Measurements from ENCODE around the gene FDX1. TPM values are rescaled to one million over a fixed set of nuclear protein-coding genes. Genes with fewer than 3 reads are reported as not detected.

FDX1 gene
- total RNA-seq, 1 experiment from 2014 or later: 30.4 TPM

DNA sequence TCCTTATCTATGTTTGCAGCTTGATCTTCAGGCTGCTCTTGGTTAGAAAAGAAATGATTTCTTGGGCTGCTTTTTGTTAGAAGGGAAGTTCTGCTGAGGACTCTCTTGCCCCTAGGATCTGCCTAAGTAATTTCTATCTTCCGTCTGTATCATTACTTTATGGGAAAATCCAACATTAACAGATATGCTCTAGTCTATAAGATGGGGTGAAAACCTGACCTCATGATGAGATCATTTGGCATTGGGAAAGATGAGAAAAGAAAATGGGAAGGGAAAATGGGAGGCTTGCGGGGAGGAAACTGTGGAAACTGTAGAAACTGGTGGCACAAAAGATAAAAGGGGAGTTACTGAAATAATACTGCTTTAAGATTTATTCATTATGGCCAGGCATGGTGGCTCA, 63.6 kb downstream of the FDX1 start:
- no peaks in the 10 kb centered on the region for H3K9me2 ChIP-seq (replicated peaks; ENCODE audit: insufficient read depth, low read length)
- no peaks in the 10 kb centered on the region for H3K4me1 ChIP-seq (ENCODE audit: low read length)
- no peaks in the 10 kb centered on the region for H3K9me3 ChIP-seq (ENCODE audit: low read length)
- no peak overlapping the region for H2AFZ ChIP-seq (ENCODE audit: low read length)
- no peaks in the 10 kb centered on the region for H4K20me1 ChIP-seq (ENCODE audit: insufficient read depth, low read depth, low read length)
- H3K4me2 ChIP-seq (ENCODE audit: low read depth, low read length, poor library complexity, severe bottlenecking): no peak overlapping the region
- H3K79me2 ChIP-seq (ENCODE audit: low read length): no peaks in the 10 kb centered on the region
- H3K4me3 ChIP-seq (ENCODE audit: low read length): no peak overlapping the region
- H3K27me3 ChIP-seq (ENCODE audit: low read length): no peaks in the 10 kb centered on the region
- DNase-seq: no peak
- no peak overlapping the region for H3K27ac ChIP-seq (ENCODE audit: low read length)
- no peaks in the 10 kb centered on the region for H3K36me3 ChIP-seq (ENCODE audit: insufficient read depth, low read length)
- H3K9ac ChIP-seq (ENCODE audit: low read length): no peak overlapping the region

GRCh38 chr11:110497231-110497978, 67.7 kb downstream of the FDX1 start:
- H3K36me3 ChIP-seq (ENCODE audit: insufficient read depth, low read length): no peaks in the 10 kb centered on the region
- DNase-seq: no peak
- H3K9ac ChIP-seq (ENCODE audit: low read length): no peak overlapping the region
- no peaks in the 10 kb centered on the region for H3K79me2 ChIP-seq (ENCODE audit: low read length)
- no peak overlapping the region for H2AFZ ChIP-seq (ENCODE audit: low read length)
- no peaks in the 10 kb centered on the region for H3K4me1 ChIP-seq (ENCODE audit: low read length)
- H3K9me3 ChIP-seq (ENCODE audit: low read length): no peaks in the 10 kb centered on the region
- no peaks in the 10 kb centered on the region for H4K20me1 ChIP-seq (ENCODE audit: insufficient read depth, low read depth, low read length)
- H3K27me3 ChIP-seq (ENCODE audit: low read length): no peaks in the 10 kb centered on the region
- H3K9me2 ChIP-seq (replicated peaks; ENCODE audit: insufficient read depth, low read length): no peaks in the 10 kb centered on the region
- H3K4me3 ChIP-seq (ENCODE audit: low read length): no peak overlapping the region
- no peak overlapping the region for H3K27ac ChIP-seq (ENCODE audit: low read length)
- no peak overlapping the region for H3K4me2 ChIP-seq (ENCODE audit: low read depth, low read length, poor library complexity, severe bottlenecking)

DNA sequence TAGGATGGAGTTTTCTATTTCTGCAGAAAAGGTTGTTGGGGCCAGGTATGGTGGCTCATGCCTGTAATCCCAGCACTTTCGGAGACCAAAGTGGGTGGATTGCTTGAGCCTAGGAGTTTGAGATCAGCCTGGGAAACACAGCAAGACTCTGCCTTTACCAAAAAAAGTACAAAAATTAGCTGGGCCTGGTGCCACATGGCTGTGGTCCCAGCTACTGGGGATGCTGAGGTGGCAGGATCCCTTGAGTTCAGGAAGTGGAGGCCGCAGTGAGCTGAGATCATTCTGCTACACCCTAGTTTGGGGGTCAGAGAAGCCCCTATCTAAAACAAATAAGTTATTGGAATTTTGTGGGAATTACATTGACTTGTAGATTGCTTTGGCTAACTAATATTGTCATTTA, 71.7 kb downstream of the FDX1 start:
- Histone ChIP-seq H3K27ac (ENCODE audit: low read length) (no peak overlapping the region), H4K20me1 (ENCODE audit: insufficient read depth, low read depth, low read length) (no peaks in the 10 kb centered on the region), H2AFZ (ENCODE audit: low read length) (no peak overlapping the region), H3K9me2 (replicated peaks; ENCODE audit: insufficient read depth, low read length) (no peaks in the 10 kb centered on the region), H3K79me2 (ENCODE audit: low read length) (no peaks in the 10 kb centered on the region), H3K4me1 (ENCODE audit: low read length) (no peaks in the 10 kb centered on the region), H3K4me2 (ENCODE audit: low read depth, low read length, poor library complexity, severe bottlenecking) (no peak overlapping the region), H3K9me3 (ENCODE audit: low read length) (no peaks in the 10 kb centered on the region), H3K36me3 (ENCODE audit: insufficient read depth, low read length) (no peaks in the 10 kb centered on the region), H3K27me3 (ENCODE audit: low read length) (no peaks in the 10 kb centered on the region), H3K4me3 (ENCODE audit: low read length) (no peak overlapping the region), H3K9ac (ENCODE audit: low read length) (no peak overlapping the region)
- no peak for DNase-seq

- Histone ChIP-seq H3K27ac (ENCODE audit: low read length) (no peak overlapping the region), H3K4me2 (ENCODE audit: low read depth, low read length, poor library complexity, severe bottlenecking) (no peak overlapping the region), H3K79me2 (ENCODE audit: low read length) (no peaks in the 10 kb centered on the region), H4K20me1 (ENCODE audit: insufficient read depth, low read depth, low read length) (no peaks in the 10 kb centered on the region), H3K36me3 (ENCODE audit: insufficient read depth, low read length) (no peaks in the 10 kb centered on the region), H3K4me1 (ENCODE audit: low read length) (no peaks in the 10 kb centered on the region), H3K9me2 (replicated peaks; ENCODE audit: insufficient read depth, low read length) (no peaks in the 10 kb centered on the region), H3K4me3 (ENCODE audit: low read length) (no peak overlapping the region), H2AFZ (ENCODE audit: low read length) (no peak overlapping the region), H3K9me3 (ENCODE audit: low read length) (no peaks in the 10 kb centered on the region), H3K9ac (ENCODE audit: low read length) (no peak overlapping the region), H3K27me3 (ENCODE audit: low read length) (peaks cover 3% of the 10 kb centered on the region; the same call in 1 of the 2 replicates)
- DNase-seq: no peak
Observed at GRCh38 chr11:110505528-110506284, 76.0 kb downstream of the FDX1 start.

DNA sequence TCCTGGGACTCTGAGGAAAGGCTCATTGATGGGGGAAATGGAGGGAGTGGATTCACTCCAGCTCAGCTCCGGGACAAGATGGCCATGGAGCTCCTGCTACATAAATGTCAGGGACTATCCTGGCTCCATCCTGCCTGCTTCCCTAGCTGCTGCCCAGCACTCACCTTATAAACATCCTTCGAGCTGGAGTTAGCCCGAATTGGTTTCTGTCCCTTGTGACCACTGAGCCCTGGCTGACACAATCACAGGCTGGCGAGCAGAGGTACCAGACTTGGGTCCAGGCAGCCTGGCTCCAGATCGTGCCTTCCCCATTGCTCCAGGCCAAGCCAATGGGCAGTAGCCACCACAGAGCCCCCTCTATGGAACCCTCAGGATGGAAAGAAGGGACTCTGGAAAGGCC, 77.6 kb downstream of the FDX1 start:
- no peak overlapping the region for H3K9ac ChIP-seq (ENCODE audit: low read length)
- H3K9me3 ChIP-seq (ENCODE audit: low read length): no peaks in the 10 kb centered on the region
- no peaks in the 10 kb centered on the region for H3K36me3 ChIP-seq (ENCODE audit: insufficient read depth, low read length)
- H2AFZ ChIP-seq (ENCODE audit: low read length): no peak overlapping the region
- no peak overlapping the region for H3K27ac ChIP-seq (ENCODE audit: low read length)
- H4K20me1 ChIP-seq (ENCODE audit: insufficient read depth, low read depth, low read length): no peaks in the 10 kb centered on the region
- peaks cover 3% of the 10 kb centered on the region; the same call in 1 of the 2 replicates for H3K27me3 ChIP-seq (ENCODE audit: low read length)
- H3K9me2 ChIP-seq (replicated peaks; ENCODE audit: insufficient read depth, low read length): no peaks in the 10 kb centered on the region
- no peak overlapping the region for H3K4me2 ChIP-seq (ENCODE audit: low read depth, low read length, poor library complexity, severe bottlenecking)
- H3K79me2 ChIP-seq (ENCODE audit: low read length): no peaks in the 10 kb centered on the region
- no peak overlapping the region for H3K4me3 ChIP-seq (ENCODE audit: low read length)
- no peak for DNase-seq
- no peaks in the 10 kb centered on the region for H3K4me1 ChIP-seq (ENCODE audit: low read length)

DNA sequence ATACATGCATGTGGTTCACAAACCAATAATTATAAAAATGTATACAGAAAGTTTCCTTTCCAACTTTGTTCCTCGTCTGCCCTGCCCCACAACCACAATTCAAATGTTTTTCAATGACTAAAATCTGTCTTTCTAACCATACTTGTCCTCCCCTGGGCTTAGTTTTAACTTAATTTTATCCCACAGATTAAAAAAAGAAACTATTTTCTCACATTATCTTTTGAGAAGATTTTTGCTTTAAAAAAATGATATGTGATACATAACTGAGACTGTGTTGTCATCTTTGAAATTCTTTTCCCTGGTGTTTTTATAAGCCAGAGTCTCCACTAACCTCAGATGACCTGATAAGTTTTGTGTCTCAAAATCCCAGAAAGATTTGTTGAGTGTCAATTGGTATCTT, 79.0 kb downstream of the FDX1 start:
- Histone ChIP-seq H3K9me2 (replicated peaks; ENCODE audit: insufficient read depth, low read length) (no peaks in the 10 kb centered on the region), H4K20me1 (ENCODE audit: insufficient read depth, low read depth, low read length) (no peaks in the 10 kb centered on the region), H3K4me1 (ENCODE audit: low read length) (no peaks in the 10 kb centered on the region), H3K36me3 (ENCODE audit: insufficient read depth, low read length) (no peaks in the 10 kb centered on the region), H3K4me2 (ENCODE audit: low read depth, low read length, poor library complexity, severe bottlenecking) (no peak overlapping the region), H3K27me3 (ENCODE audit: low read length) (peaks cover 3% of the 10 kb centered on the region; the same call in 1 of the 2 replicates), H3K4me3 (ENCODE audit: low read length) (no peak overlapping the region), H3K9ac (ENCODE audit: low read length) (no peak overlapping the region), H3K79me2 (ENCODE audit: low read length) (no peaks in the 10 kb centered on the region), H2AFZ (ENCODE audit: low read length) (no peak overlapping the region), H3K9me3 (ENCODE audit: low read length) (no peaks in the 10 kb centered on the region), H3K27ac (ENCODE audit: low read length) (no peak overlapping the region)
- no peak for DNase-seq

DNA sequence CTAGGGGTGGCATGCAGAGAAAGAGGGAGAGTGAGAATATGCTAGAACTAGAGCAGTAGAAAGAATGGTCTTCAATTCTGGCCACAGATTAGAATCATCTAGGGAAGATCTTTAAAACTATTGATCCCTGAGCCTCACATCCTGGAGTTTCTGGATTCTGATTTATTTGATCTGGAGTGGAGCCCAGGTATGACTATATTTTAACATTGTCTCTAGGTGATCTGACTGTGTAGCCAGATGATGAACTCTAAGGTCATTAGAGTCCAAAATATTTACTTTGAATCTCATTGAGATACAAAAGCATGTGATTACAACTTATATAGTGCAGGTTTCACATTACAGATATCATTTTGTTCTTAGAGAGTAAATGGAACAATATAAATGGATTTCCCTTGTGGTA, 79.7 kb downstream of the FDX1 start:
- no peak overlapping the region for H2AFZ ChIP-seq (ENCODE audit: low read length)
- H3K9ac ChIP-seq (ENCODE audit: low read length): no peak overlapping the region

DNA sequence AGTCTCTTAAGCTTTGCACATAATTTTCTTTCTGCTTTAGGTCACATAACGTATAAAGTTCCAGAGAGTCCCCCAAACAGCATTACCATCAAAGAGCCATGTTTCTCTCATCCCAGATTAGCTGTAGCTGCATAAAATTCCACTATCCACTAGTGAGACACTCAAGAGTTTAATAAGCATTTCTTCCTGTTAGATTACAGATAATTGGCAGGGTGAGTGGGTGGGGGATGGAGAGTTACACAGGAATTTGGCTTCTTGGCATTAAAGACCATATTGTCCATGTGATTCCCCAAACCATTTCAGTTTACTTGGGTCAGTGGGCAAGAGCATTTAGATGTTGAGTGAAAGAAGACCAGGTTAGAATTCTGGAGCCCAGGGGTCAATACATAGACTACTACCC, 82.3 kb downstream of the FDX1 start:
- no peak overlapping the region for H3K9ac ChIP-seq (ENCODE audit: low read length)

More for the DNA sequence above, 79.7 kb downstream of the FDX1 start:
- Histone ChIP-seq H3K4me1 (ENCODE audit: low read length) (no peaks in the 10 kb centered on the region), H3K9me2 (replicated peaks; ENCODE audit: insufficient read depth, low read length) (no peaks in the 10 kb centered on the region), H3K4me2 (ENCODE audit: low read depth, low read length, poor library complexity, severe bottlenecking) (no peak overlapping the region), H3K36me3 (ENCODE audit: insufficient read depth, low read length) (no peaks in the 10 kb centered on the region), H3K27ac (ENCODE audit: low read length) (no peak overlapping the region), H3K79me2 (ENCODE audit: low read length) (no peaks in the 10 kb centered on the region), H3K9me3 (ENCODE audit: low read length) (no peaks in the 10 kb centered on the region), H3K4me3 (ENCODE audit: low read length) (no peak overlapping the region), H4K20me1 (ENCODE audit: insufficient read depth, low read depth, low read length) (no peaks in the 10 kb centered on the region), H3K27me3 (ENCODE audit: low read length) (peaks cover 3% of the 10 kb centered on the region; the same call in 1 of the 2 replicates)
- no peak for DNase-seq

More for the DNA sequence above, 82.3 kb downstream of the FDX1 start:
- Histone ChIP-seq H3K27me3 (ENCODE audit: low read length) (peaks cover 3% of the 10 kb centered on the region; the same call in 1 of the 2 replicates), H3K9me3 (ENCODE audit: low read length) (no peaks in the 10 kb centered on the region), H3K4me3 (ENCODE audit: low read length) (no peak overlapping the region), H3K36me3 (ENCODE audit: insufficient read depth, low read length) (no peaks in the 10 kb centered on the region), H3K9me2 (replicated peaks; ENCODE audit: insufficient read depth, low read length) (no peaks in the 10 kb centered on the region), H4K20me1 (ENCODE audit: insufficient read depth, low read depth, low read length) (no peaks in the 10 kb centered on the region), H3K79me2 (ENCODE audit: low read length) (no peaks in the 10 kb centered on the region), H3K4me1 (ENCODE audit: low read length) (no peaks in the 10 kb centered on the region), H3K27ac (ENCODE audit: low read length) (no peak overlapping the region), H3K4me2 (ENCODE audit: low read depth, low read length, poor library complexity, severe bottlenecking) (no peak overlapping the region), H2AFZ (ENCODE audit: low read length) (no peak overlapping the region)
- no peak for DNase-seq

All from Karpas-422 (cell line).